ENCODE measurements around the gene RAPGEF4.

RAPGEF4 gene

GRCh38 chr2:172965433-172966212 lies 230.0 kb downstream of the RAPGEF4 start:
- H3K27ac ChIP-seq, result no peak overlapping the region
- H3K36me3 ChIP-seq, result no peaks in the 10 kb centered on the region
- H3K27me3 ChIP-seq, result no peaks in the 10 kb centered on the region
- no peaks in the 10 kb centered on the region for H3K9me3 ChIP-seq
- H3K4me3 ChIP-seq (ENCODE audit: low read depth in 1 of 2, low read length in 1 of 2), result no peak overlapping the region
- no peaks in the 10 kb centered on the region for H3K4me1 ChIP-seq (ENCODE audit: control insufficient read depth in 1 of 2, insufficient read depth in 1 of 2, low read depth in 1 of 2, low read length in 1 of 2)
- no peak for TF ChIP-seq CTCF (IDR thresholded peaks at IDR 0.05)

- H3K9me3 ChIP-seq, result no peaks in the 10 kb centered on the region
- H3K36me3 ChIP-seq, result no peaks in the 10 kb centered on the region
- H3K27me3 ChIP-seq, result no peaks in the 10 kb centered on the region
- H3K4me3 ChIP-seq (ENCODE audit: low read depth in 1 of 2, low read length in 1 of 2), result no peak overlapping the region
- no peak for TF ChIP-seq CTCF (IDR thresholded peaks at IDR 0.05)
- H3K27ac ChIP-seq, result no peak overlapping the region
- no peaks in the 10 kb centered on the region for H3K4me1 ChIP-seq (ENCODE audit: control insufficient read depth in 1 of 2, insufficient read depth in 1 of 2, low read depth in 1 of 2, low read length in 1 of 2)
These were observed 231.7 kb downstream of the RAPGEF4 start for GRCh38 chr2:172967036-172967982.

- Histone ChIP-seq H3K27ac (no peak overlapping the region), H3K9me3 (no peaks in the 10 kb centered on the region), H3K36me3 (no peaks in the 10 kb centered on the region), H3K4me3 (ENCODE audit: low read depth in 1 of 2, low read length in 1 of 2) (no peak overlapping the region), H3K4me1 (ENCODE audit: control insufficient read depth in 1 of 2, insufficient read depth in 1 of 2, low read depth in 1 of 2, low read length in 1 of 2) (no peaks in the 10 kb centered on the region), H3K27me3 (no peaks in the 10 kb centered on the region)
- TF ChIP-seq CTCF (IDR thresholded peaks at IDR 0.05), result no peak
These were observed 232.4 kb downstream of the RAPGEF4 start for GRCh38 chr2:172968061-172968469.

- H3K4me3 ChIP-seq (ENCODE audit: low read depth in 1 of 2, low read length in 1 of 2), result no peak overlapping the region
- H3K36me3 ChIP-seq, result no peaks in the 10 kb centered on the region
- no peak for TF ChIP-seq CTCF (IDR thresholded peaks at IDR 0.05)
- no peaks in the 10 kb centered on the region for H3K27me3 ChIP-seq
- no peaks in the 10 kb centered on the region for H3K4me1 ChIP-seq (ENCODE audit: control insufficient read depth in 1 of 2, insufficient read depth in 1 of 2, low read depth in 1 of 2, low read length in 1 of 2)
- no peaks in the 10 kb centered on the region for H3K9me3 ChIP-seq
- no peak overlapping the region for H3K27ac ChIP-seq
These were observed 233.5 kb downstream of the RAPGEF4 start for GRCh38 chr2:172969166-172969565.

- no peak overlapping the region for H3K27ac ChIP-seq
- no peak for TF ChIP-seq CTCF (IDR thresholded peaks at IDR 0.05)
These were observed 234.0 kb downstream of the RAPGEF4 start for GRCh38 chr2:172969609-172970008.

More at GRCh38 chr2:172969609-172970008, 234.0 kb downstream of the RAPGEF4 start:
- Histone ChIP-seq H3K36me3 (no peaks in the 10 kb centered on the region), H3K27me3 (no peaks in the 10 kb centered on the region), H3K9me3 (no peaks in the 10 kb centered on the region), H3K4me3 (ENCODE audit: low read depth in 1 of 2, low read length in 1 of 2) (no peak overlapping the region), H3K4me1 (ENCODE audit: control insufficient read depth in 1 of 2, insufficient read depth in 1 of 2, low read depth in 1 of 2, low read length in 1 of 2) (no peaks in the 10 kb centered on the region)
